ENCODE results near the gene SLC4A9.

The SLC4A9 gene

DNA sequence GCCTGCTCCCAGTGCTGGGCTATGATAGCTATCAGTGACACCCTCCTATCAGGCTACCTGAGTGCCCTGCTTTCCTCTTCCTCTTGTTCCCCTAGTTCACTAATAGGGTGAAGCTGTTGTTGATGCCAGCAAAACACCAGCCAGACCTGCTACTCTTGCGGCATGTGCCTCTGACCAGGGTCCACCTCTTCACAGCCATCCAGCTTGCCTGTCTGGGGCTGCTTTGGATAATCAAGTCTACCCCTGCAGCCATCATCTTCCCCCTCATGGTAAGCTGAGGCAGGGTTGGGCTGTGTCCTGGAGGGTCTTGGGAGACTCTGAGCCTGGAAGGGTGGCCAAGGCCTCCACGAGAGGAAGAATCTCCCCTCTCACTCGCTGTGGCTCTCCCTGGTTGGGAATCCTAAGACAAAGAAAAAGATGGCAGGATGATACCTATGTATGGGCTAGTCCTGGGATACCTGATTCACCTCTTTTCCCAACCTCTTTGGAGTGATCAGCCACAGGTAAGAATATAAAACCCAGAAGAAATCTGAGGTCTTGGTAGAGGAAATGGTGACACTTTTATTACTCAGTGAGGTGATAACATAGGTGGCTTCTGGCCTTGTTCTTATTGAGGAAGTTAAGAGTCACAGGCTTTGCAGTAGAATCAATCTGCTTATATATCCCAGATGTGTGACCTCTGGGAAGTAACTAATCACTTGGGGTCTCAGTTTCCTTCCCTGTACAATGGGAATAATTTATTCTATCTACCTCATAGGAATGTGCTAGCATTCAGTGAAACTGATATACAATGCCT, 11.6 kb downstream of the SLC4A9 start:
- no peaks in the 10 kb centered on the region for H3F3A ChIP-seq (ENCODE audit: insufficient read depth, low read length)
- no peaks in the 10 kb centered on the region for H3K9me2 ChIP-seq (ENCODE audit: low read depth, low read length)
- H3K79me2 ChIP-seq (ENCODE audit: insufficient read depth, low read length) = no peaks in the 10 kb centered on the region
- no peaks in the 10 kb centered on the region for H3K4me1 ChIP-seq (ENCODE audit: insufficient read depth, low read length, severe bottlenecking)
- no peaks in the 10 kb centered on the region for H3K36me3 ChIP-seq (ENCODE audit: insufficient read depth, low read length)
- H2AFZ ChIP-seq (ENCODE audit: low read length) = no peak overlapping the region
- H4K20me1 ChIP-seq (ENCODE audit: insufficient read depth, low read length) = no peaks in the 10 kb centered on the region
- H3K9me3 ChIP-seq (ENCODE audit: low read length) = no peaks in the 10 kb centered on the region
- H3K9ac ChIP-seq (ENCODE audit: low read length) = no peak overlapping the region
- H3K27me3 ChIP-seq (ENCODE audit: insufficient read depth, low read length) = no peaks in the 10 kb centered on the region
- H3K27ac ChIP-seq (ENCODE audit: low read depth, low read length, poor library complexity, severe bottlenecking) = no peak overlapping the region
- H3K4me3 ChIP-seq (ENCODE audit: low read depth, low read length, poor library complexity, severe bottlenecking) = no peak overlapping the region
- no peak overlapping the region for H3K4me2 ChIP-seq (ENCODE audit: low read length)
- no peak for TF ChIP-seq EZH2 (IDR thresholded peaks at IDR 0.05; ENCODE audit: borderline replicate concordance, low read length)
- TF ChIP-seq, protein P1, sequence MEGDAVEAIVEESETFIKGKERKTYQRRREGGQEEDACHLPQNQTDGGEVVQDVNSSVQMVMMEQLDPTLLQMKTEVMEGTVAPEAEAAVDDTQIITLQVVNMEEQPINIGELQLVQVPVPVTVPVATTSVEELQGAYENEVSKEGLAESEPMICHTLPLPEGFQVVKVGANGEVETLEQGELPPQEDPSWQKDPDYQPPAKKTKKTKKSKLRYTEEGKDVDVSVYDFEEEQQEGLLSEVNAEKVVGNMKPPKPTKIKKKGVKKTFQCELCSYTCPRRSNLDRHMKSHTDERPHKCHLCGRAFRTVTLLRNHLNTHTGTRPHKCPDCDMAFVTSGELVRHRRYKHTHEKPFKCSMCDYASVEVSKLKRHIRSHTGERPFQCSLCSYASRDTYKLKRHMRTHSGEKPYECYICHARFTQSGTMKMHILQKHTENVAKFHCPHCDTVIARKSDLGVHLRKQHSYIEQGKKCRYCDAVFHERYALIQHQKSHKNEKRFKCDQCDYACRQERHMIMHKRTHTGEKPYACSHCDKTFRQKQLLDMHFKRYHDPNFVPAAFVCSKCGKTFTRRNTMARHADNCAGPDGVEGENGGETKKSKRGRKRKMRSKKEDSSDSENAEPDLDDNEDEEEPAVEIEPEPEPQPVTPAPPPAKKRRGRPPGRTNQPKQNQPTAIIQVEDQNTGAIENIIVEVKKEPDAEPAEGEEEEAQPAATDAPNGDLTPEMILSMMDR (IDR thresholded peaks at IDR 0.05; ENCODE audit: low read length) = no peak

DNA sequence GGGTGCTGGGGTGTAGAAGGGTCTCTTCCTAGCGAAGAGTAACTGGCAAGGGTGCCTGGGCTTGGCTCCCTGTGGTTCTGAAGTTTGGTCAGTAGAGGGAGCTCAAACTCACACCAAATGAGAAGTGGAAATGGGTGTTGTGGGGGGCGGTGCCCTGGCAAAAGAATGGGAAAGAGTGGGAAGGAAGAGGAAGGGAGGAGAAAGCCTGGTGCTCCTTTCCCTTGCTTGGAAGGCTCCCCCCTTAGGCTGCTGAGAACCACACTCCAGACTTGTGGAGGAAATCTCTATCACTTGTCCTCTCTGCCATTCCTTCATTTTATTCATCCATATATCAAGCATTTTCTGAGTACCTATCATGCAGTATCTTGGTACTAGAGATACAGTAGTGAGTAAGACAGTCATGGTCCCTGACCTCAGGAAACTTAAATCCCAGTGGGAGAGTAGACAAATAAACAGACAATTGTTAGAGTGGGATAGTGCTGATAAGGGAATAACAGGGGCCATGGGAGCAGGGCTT, 13.0 kb downstream of the SLC4A9 start:
- TF ChIP-seq, protein P1 (IDR thresholded peaks at IDR 0.05; ENCODE audit: low read length) = peak; percentile 80
- no peak for TF ChIP-seq EZH2 (IDR thresholded peaks at IDR 0.05; ENCODE audit: borderline replicate concordance, low read length)
- Histone ChIP-seq H2AFZ (ENCODE audit: low read length) (no peak overlapping the region), H3K27ac (ENCODE audit: low read depth, low read length, poor library complexity, severe bottlenecking) (no peak overlapping the region)

DNA sequence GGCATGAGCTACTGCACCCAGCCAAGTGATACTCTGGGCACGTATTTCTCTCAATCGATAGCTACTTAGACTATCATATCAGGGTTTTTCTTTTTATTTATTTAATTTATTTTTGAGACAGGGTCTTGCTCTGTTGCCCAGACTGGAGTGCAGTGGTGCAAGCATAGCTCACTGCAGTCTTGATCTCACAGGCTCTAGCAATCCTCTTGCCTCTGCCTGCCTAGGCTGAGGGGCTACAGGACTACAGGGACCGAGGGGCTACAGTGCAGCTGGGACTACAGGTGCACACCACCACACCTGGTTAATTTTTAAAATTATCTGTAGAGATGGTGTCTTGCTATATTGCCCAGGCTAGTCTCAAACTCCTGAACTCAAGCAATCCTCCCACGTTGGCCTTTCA, 21.4 kb downstream of the SLC4A9 start:
- Histone ChIP-seq H4K20me1 (ENCODE audit: insufficient read depth, low read length) (no peaks in the 10 kb centered on the region), H3K36me3 (ENCODE audit: insufficient read depth, low read length) (no peaks in the 10 kb centered on the region), H3K27ac (ENCODE audit: low read depth, low read length, poor library complexity, severe bottlenecking) (no peak overlapping the region), H3K9me3 (ENCODE audit: low read length) (0 out of 2 replicates have a peak, but pooled peaks cover 3% of the 10 kb centered on the region), H3K9ac (ENCODE audit: low read length) (no peak overlapping the region), H2AFZ (ENCODE audit: low read length) (no peak overlapping the region), H3F3A (ENCODE audit: insufficient read depth, low read length) (no peaks in the 10 kb centered on the region), H3K4me2 (ENCODE audit: low read length) (no peak overlapping the region), H3K79me2 (ENCODE audit: insufficient read depth, low read length) (no peaks in the 10 kb centered on the region), H3K4me1 (ENCODE audit: insufficient read depth, low read length, severe bottlenecking) (no peaks in the 10 kb centered on the region), H3K9me2 (ENCODE audit: low read depth, low read length) (no peaks in the 10 kb centered on the region), H3K4me3 (ENCODE audit: low read depth, low read length, poor library complexity, severe bottlenecking) (no peak overlapping the region), H3K27me3 (ENCODE audit: insufficient read depth, low read length) (no peaks in the 10 kb centered on the region)
- TF ChIP-seq, protein P1 (IDR thresholded peaks at IDR 0.05; ENCODE audit: low read length) = no peak
- no peak for TF ChIP-seq EZH2 (IDR thresholded peaks at IDR 0.05; ENCODE audit: borderline replicate concordance, low read length)

More for the DNA sequence above, 13.0 kb downstream of the SLC4A9 start:
- Histone ChIP-seq H4K20me1 (ENCODE audit: insufficient read depth, low read length) (no peaks in the 10 kb centered on the region), H3K4me1 (ENCODE audit: insufficient read depth, low read length, severe bottlenecking) (no peaks in the 10 kb centered on the region), H3K9me2 (ENCODE audit: low read depth, low read length) (no peaks in the 10 kb centered on the region), H3F3A (ENCODE audit: insufficient read depth, low read length) (no peaks in the 10 kb centered on the region), H3K27me3 (ENCODE audit: insufficient read depth, low read length) (no peaks in the 10 kb centered on the region), H3K36me3 (ENCODE audit: insufficient read depth, low read length) (no peaks in the 10 kb centered on the region), H3K9ac (ENCODE audit: low read length) (no peak overlapping the region), H3K4me2 (ENCODE audit: low read length) (no peak overlapping the region), H3K79me2 (ENCODE audit: insufficient read depth, low read length) (no peaks in the 10 kb centered on the region), H3K9me3 (ENCODE audit: low read length) (no peaks in the 10 kb centered on the region), H3K4me3 (ENCODE audit: low read depth, low read length, poor library complexity, severe bottlenecking) (no peak overlapping the region)
